Measurements from ENCODE around the gene CDC7. TPM values are rescaled to one million over a fixed set of nuclear protein-coding genes. Genes with fewer than 3 reads are reported as not detected.

Gene CDC7
- total RNA-seq, 1 donor from 2014 or later: 4.0 TPM

- no peak overlapping the region for H3K4me3 Mint-ChIP-seq (ENCODE audit: unreplicated experiment)
- Histone ChIP-seq H3K9ac (ENCODE audit: low read length) (no peak overlapping the region), H2AFZ (ENCODE audit: low read depth, low read length) (no peak overlapping the region), H3K27me3 (ENCODE audit: insufficient read depth, low read length) (no peaks in the 10 kb centered on the region), H4K20me1 (ENCODE audit: insufficient read depth, low read length) (no peaks in the 10 kb centered on the region), H3K9me3 (ENCODE audit: insufficient read depth, low read depth, low read length) (no peaks in the 10 kb centered on the region), H3K4me2 (ENCODE audit: low read length) (no peak overlapping the region), H3K4me3 (ENCODE audit: insufficient read depth, low read depth, low read length) (no peak overlapping the region), H3K36me3 (ENCODE audit: insufficient read depth, low read length) (no peaks in the 10 kb centered on the region), H3K27ac (ENCODE audit: low read depth, low read length) (no peak overlapping the region), H3K79me2 (ENCODE audit: insufficient read depth, low read length) (peaks cover 16% of the 10 kb centered on the region), H3K4me1 (ENCODE audit: insufficient read depth, low read length) (peaks cover 13% of the 10 kb centered on the region)
- DNase-seq (ENCODE audit: low read depth) (no peak), FAIRE-seq (no peak)
- no peaks in the 10 kb centered on the region for H3K9me3 Mint-ChIP-seq (ENCODE audit: unreplicated experiment)
- no peaks in the 10 kb centered on the region for H3K36me3 Mint-ChIP-seq (ENCODE audit: low read depth, unreplicated experiment)
- H3K27me3 Mint-ChIP-seq (ENCODE audit: low read depth, unreplicated experiment): peaks cover 2% of the 10 kb centered on the region
- peaks cover 5% of the 10 kb centered on the region for H3K4me1 Mint-ChIP-seq (ENCODE audit: low read depth, unreplicated experiment)
- H3K27ac Mint-ChIP-seq (ENCODE audit: unreplicated experiment): no peak overlapping the region
- TF ChIP-seq, protein P1, sequence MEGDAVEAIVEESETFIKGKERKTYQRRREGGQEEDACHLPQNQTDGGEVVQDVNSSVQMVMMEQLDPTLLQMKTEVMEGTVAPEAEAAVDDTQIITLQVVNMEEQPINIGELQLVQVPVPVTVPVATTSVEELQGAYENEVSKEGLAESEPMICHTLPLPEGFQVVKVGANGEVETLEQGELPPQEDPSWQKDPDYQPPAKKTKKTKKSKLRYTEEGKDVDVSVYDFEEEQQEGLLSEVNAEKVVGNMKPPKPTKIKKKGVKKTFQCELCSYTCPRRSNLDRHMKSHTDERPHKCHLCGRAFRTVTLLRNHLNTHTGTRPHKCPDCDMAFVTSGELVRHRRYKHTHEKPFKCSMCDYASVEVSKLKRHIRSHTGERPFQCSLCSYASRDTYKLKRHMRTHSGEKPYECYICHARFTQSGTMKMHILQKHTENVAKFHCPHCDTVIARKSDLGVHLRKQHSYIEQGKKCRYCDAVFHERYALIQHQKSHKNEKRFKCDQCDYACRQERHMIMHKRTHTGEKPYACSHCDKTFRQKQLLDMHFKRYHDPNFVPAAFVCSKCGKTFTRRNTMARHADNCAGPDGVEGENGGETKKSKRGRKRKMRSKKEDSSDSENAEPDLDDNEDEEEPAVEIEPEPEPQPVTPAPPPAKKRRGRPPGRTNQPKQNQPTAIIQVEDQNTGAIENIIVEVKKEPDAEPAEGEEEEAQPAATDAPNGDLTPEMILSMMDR (IDR thresholded peaks at IDR 0.05; ENCODE audit: insufficient read depth, low read depth, low read length): no peak
- no peak for TF ChIP-seq EZH2 (IDR thresholded peaks at IDR 0.05; ENCODE audit: insufficient read depth, low read length)
Measured at GRCh38 chr1:91498498-91499245, 2.0 kb upstream of the CDC7 start.

DNA sequence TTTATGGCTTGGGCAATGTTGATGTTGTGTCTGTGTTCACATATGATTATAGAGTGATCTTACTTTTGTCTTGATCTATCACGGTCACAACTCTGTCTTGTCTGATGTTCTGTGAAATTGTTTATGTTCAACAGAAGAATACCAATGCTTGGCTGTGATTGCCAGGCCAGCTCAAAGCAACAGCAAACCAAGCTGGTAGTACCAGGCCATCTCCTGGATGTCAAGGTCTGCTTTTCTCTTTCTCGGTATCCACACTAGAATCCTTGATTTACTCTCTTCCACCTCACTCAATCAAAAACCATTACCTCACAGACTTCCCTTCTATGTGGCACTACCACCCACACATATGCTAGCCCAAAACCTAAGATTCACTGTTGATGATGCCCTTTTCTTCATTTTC lies 1.3 kb upstream of the CDC7 start:
- no peak overlapping the region for H3K4me3 Mint-ChIP-seq (ENCODE audit: unreplicated experiment)

More for the DNA sequence above, 1.3 kb upstream of the CDC7 start:
- DNase-seq (ENCODE audit: low read depth): no peak
- Histone ChIP-seq H3K9me3 (ENCODE audit: insufficient read depth, low read depth, low read length) (no peaks in the 10 kb centered on the region), H3K27ac (ENCODE audit: low read depth, low read length) (no peak overlapping the region), H3K36me3 (ENCODE audit: insufficient read depth, low read length) (no peaks in the 10 kb centered on the region), H3K4me1 (ENCODE audit: insufficient read depth, low read length) (peaks cover 13% of the 10 kb centered on the region), H3K9ac (ENCODE audit: low read length) (no peak overlapping the region), H4K20me1 (ENCODE audit: insufficient read depth, low read length) (no peaks in the 10 kb centered on the region), H3K4me3 (ENCODE audit: insufficient read depth, low read depth, low read length) (no peak overlapping the region), H3K27me3 (ENCODE audit: insufficient read depth, low read length) (no peaks in the 10 kb centered on the region), H3K4me2 (ENCODE audit: low read length) (no peak overlapping the region), H2AFZ (ENCODE audit: low read depth, low read length) (no peak overlapping the region), H3K79me2 (ENCODE audit: insufficient read depth, low read length) (peaks cover 19% of the 10 kb centered on the region)
- TF ChIP-seq, protein P1 (IDR thresholded peaks at IDR 0.05; ENCODE audit: insufficient read depth, low read depth, low read length): no peak
- no peak for TF ChIP-seq EZH2 (IDR thresholded peaks at IDR 0.05; ENCODE audit: insufficient read depth, low read length)
- Mint-ChIP-seq H3K27ac (ENCODE audit: unreplicated experiment) (no peak overlapping the region), H3K4me1 (ENCODE audit: low read depth, unreplicated experiment) (peaks cover 5% of the 10 kb centered on the region), H3K9me3 (ENCODE audit: unreplicated experiment) (no peaks in the 10 kb centered on the region), H3K27me3 (ENCODE audit: low read depth, unreplicated experiment) (peaks cover 2% of the 10 kb centered on the region), H3K36me3 (ENCODE audit: low read depth, unreplicated experiment) (no peaks in the 10 kb centered on the region)
- no peak for FAIRE-seq

Measured in astrocyte (in vitro differentiated cells and primary cell).